Iris pigment epithelial cell (primary cell): ENCODE measurements around the gene FOXD2.

Source experiments
- DNase-seq: peaks from one replicate; pipeline ENCODE4 v3.0.0-alpha.2; 2011; ENCODE audit warnings: low read depth

FOXD2 gene

GRCh38 chr1:47437447-47438164, at the start of gene FOXD2:
FOXD2 (plus strand) TSS chr1:47438044; CDS start chr1:47438136, 92 bp downstream.
- peak; percentile 70 for DNase-seq

GRCh38 chr1:47388891-47389238, 49.0 kb upstream of the FOXD2 start:
- peak; percentile 71 for DNase-seq

- DNase-seq, result no peak
These were observed 48.1 kb upstream of the FOXD2 start for GRCh38 chr1:47389731-47390130.

GRCh38 chr1:47390843-47391242, 47.0 kb upstream of the FOXD2 start:
- DNase-seq, result no peak

GRCh38 chr1:47393141-47393540, 44.7 kb upstream of the FOXD2 start:
- DNase-seq, result no peak

GRCh38 chr1:47395433-47395832, 42.4 kb upstream of the FOXD2 start:
- no peak for DNase-seq

- no peak for DNase-seq
These were observed 41.1 kb upstream of the FOXD2 start for GRCh38 chr1:47396671-47397196.

- DNase-seq, result no peak
These were observed 38.6 kb upstream of the FOXD2 start for GRCh38 chr1:47399138-47399845.

- DNase-seq, result no peak
These were observed 38.0 kb upstream of the FOXD2 start for GRCh38 chr1:47399846-47400155.

- DNase-seq, result no peak
These were observed 36.1 kb upstream of the FOXD2 start for GRCh38 chr1:47401761-47402160.

- DNase-seq, result no peak
These were observed 35.3 kb upstream of the FOXD2 start for GRCh38 chr1:47402591-47402990.

GRCh38 chr1:47403321-47403910, 34.4 kb upstream of the FOXD2 start:
- DNase-seq, result no peak

GRCh38 chr1:47405697-47406096, 32.1 kb upstream of the FOXD2 start:
- no peak for DNase-seq

- peak; percentile 38 for DNase-seq
These were observed 30.9 kb upstream of the FOXD2 start for GRCh38 chr1:47406966-47407365.

GRCh38 chr1:47407481-47407880, 30.4 kb upstream of the FOXD2 start:
- DNase-seq, result peak; percentile 71

- peak; percentile 83 for DNase-seq
These were observed 28.4 kb upstream of the FOXD2 start for GRCh38 chr1:47409311-47410067.

GRCh38 chr1:47410068-47410455, 27.8 kb upstream of the FOXD2 start:
- no peak for DNase-seq

GRCh38 chr1:47411436-47411835, 26.4 kb upstream of the FOXD2 start:
- peak; percentile 49 for DNase-seq

GRCh38 chr1:47412437-47412836, 25.4 kb upstream of the FOXD2 start:
- no peak for DNase-seq

- DNase-seq, result no peak
These were observed 22.0 kb upstream of the FOXD2 start, which contains the start of gene FOXE3 for GRCh38 chr1:47415728-47416318. FOXE3 (plus strand) TSS chr1:47416285; CDS start chr1:47416316, 31 bp downstream.

GRCh38 chr1:47416319-47417169, 21.3 kb upstream of the FOXD2 start:
- DNase-seq, result no peak
